ENCODE data around the gene CEP170B. TPM values are rescaled to one million over a fixed set of nuclear protein-coding genes. Genes with fewer than 3 reads are reported as not detected.
"Not testable (repeated sequence)": the region's sequence is repeated elsewhere in the genome, so short reads cannot be mapped to it uniquely, and the experiment has no call there.

The CEP170B gene
- total RNA-seq, 2 experiments from 2014 or later: 5.2 to 5.3 TPM

DNA sequence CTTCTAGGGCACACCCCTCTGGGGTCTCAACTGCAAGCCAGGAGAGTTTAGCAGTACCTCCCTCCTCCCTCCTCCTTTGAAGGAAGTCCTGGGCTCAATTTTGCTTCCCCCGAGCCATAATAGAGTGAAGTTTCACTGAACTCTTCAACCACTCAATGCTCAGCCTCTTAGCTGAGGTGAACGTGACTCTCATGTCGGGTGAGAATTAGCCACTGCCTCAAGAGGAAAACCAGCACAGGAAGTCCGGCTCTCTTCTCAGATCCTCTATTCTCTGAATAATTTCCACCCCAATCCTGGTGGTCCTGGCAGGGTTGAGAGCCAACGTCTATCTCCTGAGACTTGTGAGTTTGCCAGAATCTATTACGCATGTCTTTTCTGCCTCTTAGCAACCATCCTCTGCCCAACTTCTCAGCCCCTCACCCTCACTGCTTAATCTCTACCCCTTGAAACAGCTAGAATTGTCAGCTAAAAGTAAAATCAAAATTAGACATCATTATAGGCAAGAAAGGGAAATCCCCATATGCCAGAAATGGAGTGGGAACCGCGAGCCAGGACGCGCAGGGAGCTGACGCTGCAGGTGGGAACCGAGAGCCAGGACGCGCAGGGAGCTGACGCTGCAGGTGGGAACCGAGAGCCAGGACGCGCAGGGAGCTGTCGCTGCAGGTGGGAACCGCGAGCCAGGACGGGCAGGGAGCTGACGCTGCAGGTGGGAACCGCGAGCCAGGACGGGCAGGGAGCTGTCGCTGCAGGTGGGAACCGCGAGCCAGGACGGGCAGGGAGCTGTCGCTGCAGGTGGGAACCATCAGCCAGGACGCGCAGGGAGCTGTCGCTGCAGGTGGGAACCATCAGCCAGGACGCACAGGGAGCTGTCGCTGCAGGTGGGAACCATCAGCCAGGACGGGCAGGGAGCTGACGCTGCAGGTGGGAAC, 39.8 kb downstream of the CEP170B start:
- H3K36me3 Mint-ChIP-seq; H3K4me1 Mint-ChIP-seq (ENCODE audit: low read depth); intact Hi-C loops (cut with micrococcal nuclease); DNase-seq; H3K27ac Mint-ChIP-seq; H3K4me3 Mint-ChIP-seq; CTCF ChIA-PET; H3K9me3 Mint-ChIP-seq: not testable (repeated sequence)
- POLR2A ChIA-PET: interaction anchor here (0.6 kb wide), 1 partner anchor 17 kb away, joined by 3 read pairs; no protein-coding TSS in a partner anchor
- peaks cover 21% of the 10 kb centered on the region for H3K27me3 Mint-ChIP-seq

DNA sequence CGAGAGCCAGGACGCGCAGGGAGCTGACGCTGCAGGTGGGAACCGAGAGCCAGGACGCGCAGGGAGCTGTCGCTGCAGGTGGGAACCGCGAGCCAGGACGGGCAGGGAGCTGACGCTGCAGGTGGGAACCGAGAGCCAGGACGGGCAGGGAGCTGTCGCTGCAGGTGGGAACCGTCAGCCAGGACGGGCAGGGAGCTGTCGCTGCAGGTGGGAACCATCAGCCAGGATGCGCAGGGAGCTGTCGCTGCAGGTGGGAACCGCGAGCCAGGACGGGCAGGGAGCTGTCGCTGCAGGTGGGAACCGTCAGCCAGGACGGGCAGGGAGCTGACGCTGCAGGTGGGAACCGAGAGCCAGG, 40.5 kb downstream of the CEP170B start:
- H3K27ac Mint-ChIP-seq; H3K4me3 Mint-ChIP-seq; H3K9me3 Mint-ChIP-seq; H3K4me1 Mint-ChIP-seq (ENCODE audit: low read depth); DNase-seq; H3K36me3 Mint-ChIP-seq; intact Hi-C loops (cut with micrococcal nuclease); CTCF ChIA-PET: not testable (repeated sequence)
- POLR2A ChIA-PET: interaction anchor here (0.6 kb wide), 1 partner anchor 17 kb away, joined by 3 read pairs; no protein-coding TSS in a partner anchor
- H3K27me3 Mint-ChIP-seq: peaks cover 25% of the 10 kb centered on the region

DNA sequence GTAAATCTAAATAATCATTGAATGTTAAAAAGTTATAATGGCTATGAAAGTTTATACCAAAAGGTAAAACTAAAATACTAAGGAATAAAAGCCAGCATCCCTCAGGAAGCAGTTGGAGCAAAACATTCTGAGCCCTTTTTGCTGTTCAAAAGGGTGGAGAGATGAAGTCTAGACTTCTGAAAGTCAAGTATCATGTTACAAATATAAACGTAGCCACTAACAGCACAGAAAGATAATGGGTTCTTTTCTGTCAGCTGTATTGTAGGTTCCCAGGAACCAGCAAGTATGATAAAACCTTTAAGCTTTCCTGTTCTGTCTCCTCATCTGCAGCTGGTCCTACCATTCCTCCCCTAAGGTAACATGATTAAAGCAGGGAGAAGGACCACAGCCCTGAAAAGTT, 43.2 kb downstream of the CEP170B start:
- no peaks in the 10 kb centered on the region for H3K4me1 Mint-ChIP-seq (ENCODE audit: low read depth)
- ChIA-PET POLR2A (no interaction called here), CTCF (no interaction called here)
- H3K9me3 Mint-ChIP-seq: peaks cover 10% of the 10 kb centered on the region
- H3K27me3 Mint-ChIP-seq: peaks cover 32% of the 10 kb centered on the region
- peaks cover 2% of the 10 kb centered on the region for H3K36me3 Mint-ChIP-seq
- H3K4me3 Mint-ChIP-seq: no peak overlapping the region
- intact Hi-C loops (cut with micrococcal nuclease): no loop called here
- no peak for DNase-seq
- H3K27ac Mint-ChIP-seq: no peak overlapping the region

DNA sequence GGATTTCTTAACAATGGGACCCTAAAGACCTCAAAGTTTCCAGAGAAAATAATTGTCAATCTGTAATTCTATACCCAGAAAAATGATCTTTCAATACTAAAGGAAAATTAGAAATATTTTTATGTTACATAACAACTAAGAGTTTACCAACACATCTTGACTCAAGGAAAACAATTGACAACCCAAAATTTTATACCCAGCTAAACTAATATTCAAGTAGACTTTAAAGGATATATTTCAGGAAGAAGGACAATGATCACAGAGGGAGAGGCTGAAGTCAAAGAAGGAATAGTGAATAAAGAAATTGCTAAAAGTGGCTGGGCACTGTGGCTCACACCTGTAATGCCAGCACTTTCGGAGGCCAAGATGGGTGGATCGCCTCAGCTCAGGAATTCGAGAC, 47.0 kb downstream of the CEP170B start:
- intact Hi-C loops (cut with micrococcal nuclease): no loop called here
- no peak for DNase-seq
- peaks cover 2% of the 10 kb centered on the region for H3K36me3 Mint-ChIP-seq
- no peaks in the 10 kb centered on the region for H3K4me1 Mint-ChIP-seq (ENCODE audit: low read depth)
- H3K4me3 Mint-ChIP-seq: no peak overlapping the region
- peaks cover 10% of the 10 kb centered on the region for H3K9me3 Mint-ChIP-seq
- no peak overlapping the region for H3K27ac Mint-ChIP-seq
- ChIA-PET POLR2A (interaction anchor here (0.6 kb wide), 1 partner anchor 954 kb away, joined by 3 read pairs; no protein-coding TSS in a partner anchor), CTCF (interaction anchor here (1.3 kb wide), 1 partner anchor 12 kb away, joined by 3 read pairs; no protein-coding TSS in a partner anchor)
- H3K27me3 Mint-ChIP-seq: peaks cover 21% of the 10 kb centered on the region

DNA sequence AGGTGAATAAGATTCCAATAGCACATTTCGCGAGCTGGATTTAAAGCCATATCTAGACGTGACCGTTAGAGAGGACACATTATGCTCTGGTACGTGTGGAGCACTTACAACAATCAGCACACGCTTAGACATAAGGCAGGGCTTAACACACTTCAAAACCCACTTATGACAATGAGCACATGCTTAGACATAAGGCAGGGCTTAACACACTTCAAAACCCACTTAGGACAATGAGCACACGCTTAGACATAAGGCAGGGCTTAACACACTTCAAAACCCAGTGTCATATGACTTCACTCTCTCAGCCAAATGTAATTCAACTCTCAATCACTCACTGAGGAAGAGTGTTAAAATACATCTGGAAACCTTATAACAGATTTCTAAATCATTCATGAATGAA, 48.4 kb downstream of the CEP170B start:
- POLR2A ChIA-PET: no interaction called here
- Mint-ChIP-seq H3K27me3 (peaks cover 16% of the 10 kb centered on the region), H3K36me3 (peaks cover 2% of the 10 kb centered on the region), H3K27ac (no peak overlapping the region), H3K4me3 (no peak overlapping the region), H3K4me1 (ENCODE audit: low read depth) (no peaks in the 10 kb centered on the region), H3K9me3 (peaks cover 10% of the 10 kb centered on the region)
- intact Hi-C loops (cut with micrococcal nuclease): no loop called here
- DNase-seq: no peak
- CTCF ChIA-PET: no interaction called here

DNA sequence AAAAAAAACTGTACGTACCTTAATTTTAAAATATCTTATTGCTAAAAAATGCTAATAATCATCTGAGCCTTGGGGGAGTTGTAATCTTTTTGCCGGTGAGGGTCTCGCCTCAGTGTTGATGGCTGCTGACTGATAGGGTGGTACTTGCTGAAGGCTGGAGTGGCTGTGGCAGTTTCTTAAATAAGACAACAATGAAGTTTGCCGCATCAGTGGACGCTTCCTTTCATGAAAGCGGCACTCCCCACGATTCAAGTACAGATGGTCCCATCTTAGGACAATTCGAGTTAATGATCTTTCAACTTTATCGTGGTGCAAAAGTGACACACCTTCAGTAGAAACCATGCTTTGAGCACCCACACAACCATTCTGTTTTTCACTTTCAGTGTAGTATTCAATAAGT, 52.0 kb downstream of the CEP170B start:
- ChIA-PET CTCF (no interaction called here), POLR2A (no interaction called here)
- Mint-ChIP-seq H3K4me1 (ENCODE audit: low read depth) (no peaks in the 10 kb centered on the region), H3K27ac (no peak overlapping the region), H3K27me3 (peaks cover 5% of the 10 kb centered on the region), H3K4me3 (no peak overlapping the region), H3K9me3 (peaks cover 1% of the 10 kb centered on the region), H3K36me3 (peaks cover under 1% of the 10 kb centered on the region)
- no peak for DNase-seq
- intact Hi-C loops (cut with micrococcal nuclease): no loop called here

DNA sequence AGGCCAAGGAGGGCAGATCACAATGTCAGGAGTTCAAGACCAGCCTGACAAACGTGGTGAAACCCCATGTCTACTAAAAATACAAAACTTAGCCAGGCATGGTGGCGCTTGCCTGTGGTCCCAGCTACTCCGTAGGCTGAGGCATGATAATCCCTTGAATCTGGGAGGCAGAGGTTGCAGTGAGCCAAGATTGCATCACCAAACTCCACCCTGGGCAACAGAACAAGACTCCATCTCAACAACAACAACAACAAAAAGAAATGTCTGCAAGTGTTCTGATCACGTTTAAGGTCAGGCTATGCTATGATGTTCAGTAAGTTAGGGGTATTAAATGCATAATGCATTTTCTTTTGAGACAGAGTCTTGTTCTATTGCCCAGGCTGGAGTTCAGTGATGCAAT, 52.9 kb downstream of the CEP170B start:
- intact Hi-C loops (cut with micrococcal nuclease): no loop called here
- DNase-seq: no peak
- no peaks in the 10 kb centered on the region for H3K4me1 Mint-ChIP-seq (ENCODE audit: low read depth)
- CTCF ChIA-PET: no interaction called here
- no peak overlapping the region for H3K4me3 Mint-ChIP-seq
- H3K27me3 Mint-ChIP-seq: peaks cover 5% of the 10 kb centered on the region
- H3K27ac Mint-ChIP-seq: no peak overlapping the region
- no peaks in the 10 kb centered on the region for H3K36me3 Mint-ChIP-seq
- no peaks in the 10 kb centered on the region for H3K9me3 Mint-ChIP-seq
- POLR2A ChIA-PET: no interaction called here

DNA sequence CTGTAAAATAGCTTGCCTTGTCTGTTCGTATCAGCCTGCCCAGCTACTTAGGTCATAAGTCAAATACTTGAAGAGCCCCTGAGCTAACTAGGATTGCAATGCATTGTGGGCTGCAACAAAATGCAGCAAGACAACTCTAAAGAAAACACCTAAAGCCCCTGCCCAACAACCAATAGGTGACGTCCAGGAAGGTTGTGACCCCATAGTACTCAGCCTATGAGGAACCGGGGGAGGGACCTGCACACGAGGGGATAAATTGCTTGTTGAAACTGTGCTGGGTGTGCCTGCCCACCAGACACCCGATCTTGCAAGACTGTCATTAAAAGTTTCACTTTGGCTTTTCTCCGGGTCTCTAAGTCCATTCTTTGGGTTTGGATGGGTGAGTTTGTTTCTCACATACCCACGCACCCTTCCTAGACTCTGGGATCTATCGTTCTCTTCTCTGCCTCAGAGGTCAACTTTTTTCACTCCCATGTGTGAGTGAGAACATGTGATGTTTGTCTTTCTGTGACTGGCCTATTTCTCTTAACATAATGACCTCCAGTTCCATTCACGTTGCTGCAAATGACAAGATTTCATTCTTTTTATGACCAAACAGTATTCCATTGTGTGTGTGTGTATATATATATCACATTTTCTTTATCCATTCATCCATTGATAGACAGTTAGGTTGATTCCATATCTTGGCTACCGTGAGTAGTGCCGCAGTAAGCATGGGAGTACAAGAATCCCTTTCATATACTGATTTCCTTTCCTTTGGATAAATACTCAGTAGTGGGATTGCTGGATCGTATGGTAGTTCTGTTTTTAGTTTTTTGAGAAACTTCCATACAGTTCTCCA, 54.3 kb downstream of the CEP170B start:
- H3K27me3 Mint-ChIP-seq; intact Hi-C loops (cut with micrococcal nuclease); POLR2A ChIA-PET; H3K27ac Mint-ChIP-seq; H3K4me3 Mint-ChIP-seq; H3K9me3 Mint-ChIP-seq; H3K4me1 Mint-ChIP-seq (ENCODE audit: low read depth); H3K36me3 Mint-ChIP-seq; CTCF ChIA-PET; DNase-seq: not testable (repeated sequence)

DNA sequence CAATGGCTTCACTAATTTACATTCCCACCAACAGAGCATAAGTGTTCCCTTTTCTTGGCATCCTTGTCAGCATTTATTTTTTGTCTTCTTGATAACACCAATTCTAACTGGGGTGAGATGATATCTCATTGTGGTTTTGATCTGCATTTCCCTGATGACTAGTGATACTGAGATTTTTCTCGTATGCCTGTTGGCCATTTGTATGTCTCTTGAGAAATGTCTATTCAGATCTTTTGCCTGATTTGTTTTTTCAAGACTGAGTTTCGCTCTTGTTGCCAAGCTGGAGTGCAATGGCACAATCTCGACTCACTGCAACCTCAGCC, 54.9 kb downstream of the CEP170B start:
- no peak for DNase-seq
- Mint-ChIP-seq H3K4me1 (ENCODE audit: low read depth) (no peaks in the 10 kb centered on the region), H3K9me3 (peaks cover 3% of the 10 kb centered on the region), H3K27ac (no peak overlapping the region), H3K27me3 (peaks cover 5% of the 10 kb centered on the region), H3K36me3 (no peaks in the 10 kb centered on the region), H3K4me3 (no peak overlapping the region)
- ChIA-PET POLR2A (no interaction called here), CTCF (no interaction called here)
- intact Hi-C loops (cut with micrococcal nuclease): no loop called here

DNA sequence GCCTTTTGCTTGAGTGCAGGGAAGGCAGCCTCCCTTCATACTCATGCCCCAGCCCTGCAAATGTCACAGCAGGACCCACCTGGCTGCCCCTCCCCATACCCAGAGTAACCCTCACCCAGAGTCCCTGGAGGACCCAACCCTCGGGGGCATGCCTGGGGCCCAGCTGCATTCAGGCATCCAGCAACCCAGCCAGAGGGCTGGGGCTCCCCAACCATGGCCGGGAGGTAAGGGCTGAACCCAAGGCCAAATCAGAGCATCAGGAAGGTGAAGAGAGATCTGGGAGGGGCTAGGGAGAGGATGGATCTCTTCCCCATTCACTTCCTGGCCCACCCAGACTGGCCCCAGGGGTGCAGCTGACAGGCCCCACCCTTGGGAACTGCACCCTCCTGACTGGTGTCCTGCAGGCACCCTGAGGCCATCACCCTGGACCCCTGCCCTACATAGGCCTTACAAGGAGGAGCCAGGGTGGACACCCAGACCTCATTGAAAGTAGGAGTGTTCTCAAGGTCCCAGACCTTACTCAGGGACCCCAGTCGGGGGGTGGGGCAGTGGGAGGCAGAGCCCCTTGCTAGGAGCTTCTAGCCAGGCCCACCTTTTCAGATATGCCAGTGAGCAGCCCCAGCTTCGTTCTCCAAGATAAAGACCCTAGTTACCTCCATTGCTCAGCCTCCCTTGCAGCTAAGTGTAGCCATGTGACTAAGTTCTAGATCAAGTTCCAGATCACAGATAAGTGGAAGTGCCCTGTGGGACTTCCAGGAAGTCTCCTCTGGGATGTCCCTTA, 58.8 kb downstream of the CEP170B start:
- Mint-ChIP-seq H3K9me3 (peaks cover 3% of the 10 kb centered on the region), H3K27me3 (peaks cover 2% of the 10 kb centered on the region), H3K36me3 (no peaks in the 10 kb centered on the region), H3K4me3 (no peak overlapping the region), H3K4me1 (ENCODE audit: low read depth) (peaks cover 3% of the 10 kb centered on the region), H3K27ac (no peak overlapping the region)
- intact Hi-C loops (cut with micrococcal nuclease): no loop called here
- POLR2A ChIA-PET: no interaction called here
- CTCF ChIA-PET: interaction anchor here (0.7 kb wide), 1 partner anchor 600 kb away, joined by 3 read pairs; no protein-coding TSS in a partner anchor
- DNase-seq: no peak

DNA sequence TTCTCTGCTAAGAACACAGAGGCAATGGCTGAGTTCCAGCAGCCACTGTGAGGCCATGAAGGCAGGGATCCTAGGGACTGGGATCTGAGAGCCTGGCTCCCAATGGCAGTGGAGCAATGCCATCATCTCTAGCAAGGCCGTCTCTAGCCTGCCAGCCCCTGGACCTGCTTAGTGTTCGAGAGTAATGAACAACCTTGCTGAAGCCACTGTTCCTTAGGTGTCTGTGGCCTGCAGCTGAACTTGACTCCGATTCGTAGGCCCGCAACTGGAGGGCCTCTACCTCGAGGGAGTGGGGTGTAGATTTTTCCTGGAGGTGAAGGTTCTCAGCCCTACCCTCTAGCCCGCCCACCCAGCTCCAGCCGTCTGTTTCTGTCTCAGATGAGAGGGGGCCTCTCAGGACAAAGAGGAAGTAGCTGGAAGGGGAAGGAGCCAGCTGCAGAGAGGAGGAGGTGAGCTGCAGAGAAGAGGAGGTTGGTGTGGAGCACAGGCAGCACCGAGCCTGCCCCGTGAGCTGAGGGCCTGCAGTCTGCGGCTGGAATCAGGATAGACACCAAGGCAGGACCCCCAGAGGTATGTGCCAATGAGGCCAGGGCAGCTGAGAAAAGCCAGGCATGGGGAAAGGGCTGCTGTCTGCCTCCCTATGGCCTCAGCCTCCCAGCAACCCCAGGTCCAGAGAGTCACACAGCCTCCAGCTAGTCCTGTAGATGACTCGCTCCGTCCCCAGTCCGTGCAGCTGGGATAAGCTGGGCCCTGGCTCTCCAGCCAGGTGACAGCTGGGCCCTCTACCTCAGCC, 59.5 kb downstream of the CEP170B start, which contains the start of gene PLD4:
TSS of gene PLD4 (plus strand) at position 459 of the 793 bp plus-strand sequence. CDS start 2,262 bp downstream, outside the sequence.
- no peaks in the 10 kb centered on the region for H3K36me3 Mint-ChIP-seq
- POLR2A ChIA-PET: no interaction called here
- CTCF ChIA-PET: no interaction called here
- intact Hi-C loops (cut with micrococcal nuclease): no loop called here
- H3K4me1 Mint-ChIP-seq (ENCODE audit: low read depth): peaks cover 3% of the 10 kb centered on the region
- peaks cover 2% of the 10 kb centered on the region for H3K27me3 Mint-ChIP-seq
- H3K4me3 Mint-ChIP-seq: no peak within 1 kb of the TSS
- H3K9me3 Mint-ChIP-seq: peaks cover 3% of the 10 kb centered on the region
- no peak within 1 kb of the TSS for H3K27ac Mint-ChIP-seq
- DNase-seq: no peak
